PFSK-1 (cell line): Measurements from ENCODE around the gene ACKR3.

Experiments used
- FOXP2 ChIP-seq: optimal IDR thresholded peaks from 2 replicates; pipeline ENCODE3; 2011; ENCODE audit warnings: borderline replicate concordance, control low read depth, inconsistent platforms; ENCODE audit not compliant: insufficient read depth; ENCODE audit errors: extremely low read length, extremely low read depth
- POLR2AphosphoS5 ChIP-seq: IDR thresholded peaks from 2 replicates; pipeline ENCODE4 v1.6.1; 2012; ENCODE audit warnings: low read depth, mild to moderate bottlenecking, control low read depth, low read length, moderate library complexity
- REST ChIP-seq, 2 experiments: IDR thresholded peaks; 2 replicates each; pipeline versions ENCODE4 v1.6.1 to v1.8.0; 2011 to 2012; ENCODE audit warnings: low read depth in 2 of 2, low read length in 2 of 2, control low read depth in 1 of 2, inconsistent platforms in 1 of 2, mild to moderate bottlenecking in 1 of 2, moderate library complexity in 1 of 2; ENCODE audit not compliant: insufficient read depth in 1 of 2
- SIN3A ChIP-seq: IDR thresholded peaks from 2 replicates; pipeline ENCODE4 v1.6.1; 2012; ENCODE audit warnings: mild to moderate bottlenecking, low read length, moderate library complexity, borderline replicate concordance; ENCODE audit not compliant: insufficient read depth
- TAF1 ChIP-seq: IDR thresholded peaks from 2 replicates; pipeline ENCODE4 v1.6.1; 2012; ENCODE audit warnings: low read length, control low read depth, borderline replicate concordance; ENCODE audit not compliant: insufficient read depth

The ACKR3 gene

GRCh38 chr2:236599059-236599458 lies 29.4 kb downstream of the ACKR3 start:
- TF ChIP-seq SIN3A (no peak), TAF1 (no peak), FOXP2 (no peak), REST (IDR thresholded peaks at IDR 0.05; ENCODE audit: insufficient read depth in 1 of 2, low read depth in 2 of 2, low read length in 2 of 2) (no peak), POLR2AphosphoS5 (no peak)

- TF ChIP-seq SIN3A = no peak
- no peak for TF ChIP-seq FOXP2
- TF ChIP-seq REST (IDR thresholded peaks at IDR 0.05; ENCODE audit: insufficient read depth in 1 of 2, low read depth in 2 of 2, low read length in 2 of 2) = no peak
- TF ChIP-seq POLR2AphosphoS5 = no peak
- TF ChIP-seq TAF1 = no peak
Measured at GRCh38 chr2:236600158-236600557, 30.5 kb downstream of the ACKR3 start.

GRCh38 chr2:236600892-236601291 lies 31.3 kb downstream of the ACKR3 start:
- TF ChIP-seq REST (IDR thresholded peaks at IDR 0.05; ENCODE audit: insufficient read depth in 1 of 2, low read depth in 2 of 2, low read length in 2 of 2) (no peak), POLR2AphosphoS5 (no peak), TAF1 (no peak), SIN3A (no peak)

- TF ChIP-seq SIN3A (no peak), TAF1 (no peak), FOXP2 (no peak), REST (IDR thresholded peaks at IDR 0.05; ENCODE audit: insufficient read depth in 1 of 2, low read depth in 2 of 2, low read length in 2 of 2) (no peak), POLR2AphosphoS5 (no peak)
Measured at GRCh38 chr2:236601316-236602202, 31.9 kb downstream of the ACKR3 start.

- TF ChIP-seq FOXP2 (no peak), POLR2AphosphoS5 (no peak)
Measured at GRCh38 chr2:236602678-236603077, 33.1 kb downstream of the ACKR3 start.
